AG09309 (cell line): ENCODE measurements around the gene BMP7.

ENCODE experiments used
- DNase-seq: peaks from one replicate; pipeline ENCODE4 v3.0.0-alpha.2; 2010; ENCODE audit warnings: low read depth
- H3K4me3 ChIP-seq: 2 replicates; pipeline ENCODE4 v1.5.1; 2011; ENCODE audit warnings: mild to moderate bottlenecking, low read depth, low read length, moderate library complexity; ENCODE audit not compliant: control insufficient read depth
- TF ChIP-seq, protein P1 (sequence below): IDR thresholded peaks from 2 replicates; pipeline ENCODE4 v1.5.1; 2011; ENCODE audit warnings: mild to moderate bottlenecking, low read depth, low read length, inconsistent platforms; ENCODE audit not compliant: insufficient read depth, control insufficient read depth; ENCODE audit errors: missing control alignments

The BMP7 gene

DNA sequence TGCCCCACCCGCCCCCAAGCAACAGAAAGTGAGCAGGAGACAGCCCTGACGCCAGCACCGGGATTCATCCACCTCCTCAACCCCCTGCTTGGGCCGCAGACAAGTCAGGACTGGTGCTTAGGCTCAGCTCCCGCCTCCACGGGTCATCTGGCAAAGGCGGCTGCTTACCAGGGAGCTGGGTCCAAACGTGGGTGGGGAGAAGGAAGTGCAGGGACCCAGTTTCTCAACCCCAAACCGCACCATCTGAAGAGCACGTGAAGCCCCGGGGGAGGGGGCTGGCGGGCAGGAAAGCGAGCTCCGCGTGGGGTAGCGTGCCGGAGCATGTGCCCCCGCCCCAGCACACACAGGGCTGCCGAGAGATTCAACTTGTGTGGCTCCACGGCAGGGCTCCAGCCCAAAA is 87.2 kb downstream of the BMP7 start:
- no peak for DNase-seq
- TF ChIP-seq, protein P1, sequence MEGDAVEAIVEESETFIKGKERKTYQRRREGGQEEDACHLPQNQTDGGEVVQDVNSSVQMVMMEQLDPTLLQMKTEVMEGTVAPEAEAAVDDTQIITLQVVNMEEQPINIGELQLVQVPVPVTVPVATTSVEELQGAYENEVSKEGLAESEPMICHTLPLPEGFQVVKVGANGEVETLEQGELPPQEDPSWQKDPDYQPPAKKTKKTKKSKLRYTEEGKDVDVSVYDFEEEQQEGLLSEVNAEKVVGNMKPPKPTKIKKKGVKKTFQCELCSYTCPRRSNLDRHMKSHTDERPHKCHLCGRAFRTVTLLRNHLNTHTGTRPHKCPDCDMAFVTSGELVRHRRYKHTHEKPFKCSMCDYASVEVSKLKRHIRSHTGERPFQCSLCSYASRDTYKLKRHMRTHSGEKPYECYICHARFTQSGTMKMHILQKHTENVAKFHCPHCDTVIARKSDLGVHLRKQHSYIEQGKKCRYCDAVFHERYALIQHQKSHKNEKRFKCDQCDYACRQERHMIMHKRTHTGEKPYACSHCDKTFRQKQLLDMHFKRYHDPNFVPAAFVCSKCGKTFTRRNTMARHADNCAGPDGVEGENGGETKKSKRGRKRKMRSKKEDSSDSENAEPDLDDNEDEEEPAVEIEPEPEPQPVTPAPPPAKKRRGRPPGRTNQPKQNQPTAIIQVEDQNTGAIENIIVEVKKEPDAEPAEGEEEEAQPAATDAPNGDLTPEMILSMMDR = no peak
- H3K4me3 ChIP-seq = no peak overlapping the region

DNA sequence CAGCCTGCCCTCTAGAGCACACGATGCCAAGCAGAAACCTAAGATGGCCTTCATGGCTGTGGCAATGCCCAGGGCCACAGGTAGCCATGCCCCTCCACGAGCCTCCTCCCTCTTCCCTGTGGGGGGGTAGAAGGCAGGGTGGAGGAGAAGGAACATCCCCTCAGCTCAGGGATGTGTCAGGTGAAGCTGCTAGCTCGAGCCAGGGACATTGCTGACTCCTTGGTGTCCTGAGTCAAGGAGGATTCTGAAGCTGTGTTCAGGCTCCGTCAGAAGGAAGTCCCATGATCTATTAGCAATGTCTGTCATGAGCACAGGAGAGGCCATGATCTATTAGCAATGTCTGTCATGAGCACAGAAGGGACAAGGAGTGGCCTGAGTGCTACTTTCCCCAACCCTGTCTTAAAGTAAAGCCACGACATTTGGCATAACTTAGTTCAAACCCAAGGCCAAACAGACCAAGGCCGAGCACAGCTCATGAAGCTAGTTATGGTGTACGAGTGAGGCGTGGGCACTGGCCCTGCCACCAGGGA is 87.8 kb downstream of the BMP7 start:
- no peak overlapping the region for H3K4me3 ChIP-seq
- TF ChIP-seq, protein P1 = no peak
- no peak for DNase-seq

DNA sequence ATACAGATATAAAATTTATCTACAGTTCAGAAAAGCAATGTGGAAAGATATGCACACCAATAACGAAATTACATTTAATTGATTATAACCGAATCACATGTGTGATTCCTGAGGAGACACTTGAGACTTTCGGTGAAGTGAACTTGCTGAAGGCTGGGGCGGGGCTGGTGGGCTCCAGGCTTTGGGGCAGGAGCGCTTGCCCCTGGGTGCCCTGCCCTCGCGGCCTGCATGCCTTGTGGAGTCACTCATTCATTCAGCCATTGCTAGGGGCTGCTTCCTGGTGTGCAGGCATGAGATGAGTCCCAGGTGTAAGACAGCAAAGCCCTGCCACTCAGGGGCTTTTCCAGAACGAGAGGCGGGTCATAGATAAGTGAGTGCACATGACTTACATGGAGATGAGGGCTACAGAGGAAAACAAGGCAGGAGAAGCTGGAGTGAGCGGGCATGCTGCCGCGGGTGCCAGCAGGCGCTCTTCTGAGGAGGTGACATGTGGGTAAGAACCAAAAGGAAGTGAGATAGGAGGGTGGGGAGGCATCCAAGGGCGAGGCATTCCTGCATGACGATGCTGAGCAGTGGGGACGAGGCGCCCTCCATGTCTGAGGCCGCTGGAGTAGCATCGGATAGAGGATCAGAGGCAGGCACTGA is 88.7 kb downstream of the BMP7 start:
- TF ChIP-seq, protein P1 = no peak
- no peak overlapping the region for H3K4me3 ChIP-seq
- DNase-seq = no peak

DNA sequence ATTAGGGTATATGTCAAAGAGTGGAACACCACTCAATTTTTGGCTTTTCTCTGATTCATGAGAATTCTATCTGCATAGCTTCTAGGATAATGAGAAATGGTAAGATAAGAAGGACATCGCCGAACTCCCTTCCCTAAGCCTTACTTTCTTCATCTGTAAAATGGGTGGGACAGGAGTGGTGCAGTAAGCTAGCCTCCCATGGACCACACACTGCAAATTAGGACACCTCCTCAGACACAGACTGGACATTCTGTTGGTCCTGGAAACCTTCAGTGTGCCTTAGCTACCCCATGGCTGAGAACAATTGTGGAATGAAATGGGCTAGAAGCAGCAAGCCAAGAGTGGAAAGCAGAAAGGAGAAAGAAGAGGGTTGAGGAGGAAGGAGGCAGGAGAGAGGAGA is 89.6 kb downstream of the BMP7 start:
- no peak for DNase-seq
- TF ChIP-seq, protein P1 = no peak
- no peak overlapping the region for H3K4me3 ChIP-seq

DNA sequence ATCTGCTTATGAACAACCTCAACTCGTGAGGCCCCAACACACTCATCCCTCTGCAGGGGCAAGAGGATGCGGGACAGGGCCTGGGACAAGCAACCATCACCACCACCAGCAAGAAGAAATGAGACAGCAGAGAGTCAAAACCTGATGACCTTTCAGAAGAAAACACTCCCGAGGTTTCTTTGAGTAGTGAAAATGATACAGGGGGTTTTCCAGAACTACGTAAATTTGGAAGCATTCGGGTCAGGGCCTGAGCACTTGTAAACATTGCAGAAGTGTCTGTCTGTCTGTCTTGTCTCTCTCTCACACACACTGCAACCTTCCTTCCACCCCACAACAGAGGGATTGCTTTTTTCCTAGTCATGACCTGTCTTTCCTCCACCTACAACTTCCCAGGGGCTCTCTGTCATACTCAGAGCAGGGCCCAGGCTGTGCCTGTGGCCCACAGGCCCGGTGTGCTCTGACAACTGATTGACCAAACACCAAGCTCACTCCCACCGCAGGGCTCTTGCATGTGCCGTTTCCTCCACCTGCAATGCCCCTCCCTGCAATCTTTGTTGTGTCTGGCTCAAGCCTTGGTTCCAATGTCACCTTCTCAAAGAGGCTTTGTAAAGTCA is 90.9 kb downstream of the BMP7 start:
- TF ChIP-seq, protein P1 = no peak

DNA sequence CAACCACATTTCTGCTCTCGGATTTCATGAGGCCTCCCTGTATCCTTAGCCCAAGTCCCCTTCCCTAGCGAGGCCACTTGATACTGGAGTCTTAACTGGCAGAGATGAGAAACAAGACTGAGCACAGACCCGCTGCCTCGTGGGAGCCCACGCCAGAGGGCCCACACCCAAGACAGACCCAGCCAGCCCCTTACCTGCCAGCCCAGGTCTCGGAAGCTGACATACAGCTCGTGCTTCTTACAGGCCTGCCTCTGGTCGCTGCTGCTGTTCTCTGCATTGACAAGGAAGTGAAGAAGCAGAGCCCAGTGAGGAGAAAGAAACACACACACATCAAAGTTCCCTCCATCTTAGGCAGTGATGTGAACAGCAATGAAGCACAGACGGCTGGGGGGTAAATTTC is 91.7 kb downstream of the BMP7 start:
- H3K4me3 ChIP-seq = no peak overlapping the region
- TF ChIP-seq, protein P1 = no peak
- DNase-seq = no peak

More for the DNA sequence above, 90.9 kb downstream of the BMP7 start:
- DNase-seq = no peak
- no peak overlapping the region for H3K4me3 ChIP-seq
